Caco-2 (cell line): Measurements from ENCODE around the gene AMPD3. TPM values are rescaled to one million over a fixed set of nuclear protein-coding genes. Genes with fewer than 3 reads are reported as not detected.

ENCODE experiments used
- BruUV-seq: library from RNA; stranded (reverse); fragments of 400-500 nt; replicated peaks from 2 replicates; lab custom pipeline; 2021; lab: Mats Ljungman, UMichigan
- CTCF ChIA-PET: fragments of 300-600 bp; sonication (Branson Sonifier 250); formaldehyde crosslinking; loops from one replicate; lab custom pipeline; 2022; ENCODE audit warnings: antibody characterized with exemption; lab: Charles Lee
- POLR2A ChIA-PET: fragments of 300-600 bp; sonication (Branson Sonifier 250); formaldehyde crosslinking; loops from one replicate; lab custom pipeline; 2022; ENCODE audit warnings: antibody characterized with exemption; lab: Charles Lee
- DNase-seq, 2 experiments: peaks; one replicate each; pipeline versions ENCODE4 v3.0.0 to v3.0.0-alpha.2; 2020 to 2022
- H3K27me3 ChIP-seq: replicated peaks from 2 replicates; pipeline ENCODE4 v1.6.0; 2011; ENCODE audit warnings: low read length; ENCODE audit not compliant: control insufficient read depth, insufficient read depth
- H3K36me3 ChIP-seq: 2 replicates; pipeline ENCODE4 v1.5.1; 2011; ENCODE audit warnings: low read length; ENCODE audit not compliant: control insufficient read depth, insufficient read depth
- H3K4me1 ChIP-seq: fragments of 250-450 bp; sonication (Bioruptor Pico); 2 replicates; pipeline ENCODE4 v1.5.1; 2020; ENCODE audit warnings: mild to moderate bottlenecking
- H3K4me3 ChIP-seq: 2 replicates; pipeline ENCODE4 v1.5.1; 2011; ENCODE audit warnings: low read depth, mild to moderate bottlenecking, control low read depth, low read length
- H3K9me3 ChIP-seq: fragments of 250-450 bp; sonication (Bioruptor Pico); 2 replicates; pipeline ENCODE4 v1.5.1; 2020; ENCODE audit warnings: mild to moderate bottlenecking, moderate library complexity
- H3K27ac Mint-ChIP-seq: one replicate; pipeline ENCODE4 v1.8.0; 2022; ENCODE audit warnings: mixed read lengths; ENCODE audit not compliant: unreplicated experiment
- H3K27me3 Mint-ChIP-seq: one replicate; pipeline ENCODE4 v1.8.0; 2022; ENCODE audit warnings: mixed read lengths; ENCODE audit not compliant: insufficient read depth, unreplicated experiment
- H3K36me3 Mint-ChIP-seq: one replicate; pipeline ENCODE4 v1.8.0; 2022; ENCODE audit warnings: mild to moderate bottlenecking, mixed read lengths; ENCODE audit not compliant: insufficient read depth, unreplicated experiment
- H3K4me1 Mint-ChIP-seq: one replicate; pipeline ENCODE4 v1.8.0; 2022; ENCODE audit warnings: low read depth, mixed read lengths; ENCODE audit not compliant: unreplicated experiment
- H3K4me3 Mint-ChIP-seq: one replicate; pipeline ENCODE4 v1.8.0; 2022; ENCODE audit warnings: mild to moderate bottlenecking, moderate library complexity, mixed read lengths; ENCODE audit not compliant: unreplicated experiment
- H3K9me3 Mint-ChIP-seq: one replicate; pipeline ENCODE4 v1.8.0; 2022; ENCODE audit warnings: mixed read lengths; ENCODE audit not compliant: unreplicated experiment
- intact Hi-C: fragments of 100-400 bp; cut with micrococcal nuclease; formaldehyde crosslinking; loops from one replicate; pipeline ENCODE4 v1.10.0; 2022; ENCODE audit not compliant: unreplicated experiment
- total RNA-seq: library from RNA; stranded (reverse); gene quantifications from 2 replicates; pipeline ENCODE4 v1.2.3, GENCODE V29; 2022
- TF ChIP-seq, protein P1 (sequence below), 2 experiments: fragments of 200-600 bp in 1 of 2; IDR thresholded peaks; 1 replicate in 1 of 2; 2 replicates in 1 of 2; pipeline versions ENCODE4 v1.5.1 to v1.8.0; 2011 to 2022; ENCODE audit warnings: antibody characterized with exemption in 1 of 2, control low read depth in 1 of 2, inconsistent platforms in 1 of 2, low read depth in 1 of 2, low read length in 1 of 2, mild to moderate bottlenecking in 1 of 2, moderate library complexity in 1 of 2; ENCODE audit not compliant: insufficient read depth in 1 of 2, severe bottlenecking in 1 of 2, unreplicated experiment in 1 of 2

The AMPD3 gene
- total RNA-seq, 1 experiment from 2014 or later, result 13.4 TPM

DNA sequence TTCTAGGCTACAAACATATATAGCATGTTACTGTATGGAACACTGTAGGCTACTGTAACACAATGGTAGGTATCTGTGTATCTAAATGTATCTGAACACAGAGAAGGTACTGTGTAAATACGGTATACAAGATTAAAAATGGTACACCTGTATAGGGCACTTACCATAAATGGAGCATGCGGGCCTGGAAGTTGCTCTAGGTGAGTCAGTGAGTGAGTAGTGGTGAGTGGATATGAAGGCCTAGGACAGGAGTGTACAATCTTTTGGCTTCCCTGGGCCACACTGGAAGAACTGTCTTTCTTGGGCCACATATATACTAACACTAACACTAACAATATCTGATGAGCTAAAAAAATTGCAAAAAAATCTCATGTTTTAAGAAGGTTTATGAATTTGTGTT, 64.6 kb downstream of the AMPD3 start:
- Histone ChIP-seq H3K27me3 (no peaks in the 10 kb centered on the region), H3K4me1 (no peaks in the 10 kb centered on the region), H3K4me3 (no peak overlapping the region), H3K36me3 (no peaks in the 10 kb centered on the region), H3K9me3 (no peaks in the 10 kb centered on the region)
- Mint-ChIP-seq H3K9me3 (no peaks in the 10 kb centered on the region), H3K36me3 (peaks cover 10% of the 10 kb centered on the region), H3K4me1 (no peaks in the 10 kb centered on the region), H3K4me3 (no peak overlapping the region), H3K27me3 (no peaks in the 10 kb centered on the region), H3K27ac (no peak overlapping the region)
- no TSS peak for BruUV-seq
- POLR2A ChIA-PET, result no interaction called here
- DNase-seq, result no peak
- TF ChIP-seq, protein P1, sequence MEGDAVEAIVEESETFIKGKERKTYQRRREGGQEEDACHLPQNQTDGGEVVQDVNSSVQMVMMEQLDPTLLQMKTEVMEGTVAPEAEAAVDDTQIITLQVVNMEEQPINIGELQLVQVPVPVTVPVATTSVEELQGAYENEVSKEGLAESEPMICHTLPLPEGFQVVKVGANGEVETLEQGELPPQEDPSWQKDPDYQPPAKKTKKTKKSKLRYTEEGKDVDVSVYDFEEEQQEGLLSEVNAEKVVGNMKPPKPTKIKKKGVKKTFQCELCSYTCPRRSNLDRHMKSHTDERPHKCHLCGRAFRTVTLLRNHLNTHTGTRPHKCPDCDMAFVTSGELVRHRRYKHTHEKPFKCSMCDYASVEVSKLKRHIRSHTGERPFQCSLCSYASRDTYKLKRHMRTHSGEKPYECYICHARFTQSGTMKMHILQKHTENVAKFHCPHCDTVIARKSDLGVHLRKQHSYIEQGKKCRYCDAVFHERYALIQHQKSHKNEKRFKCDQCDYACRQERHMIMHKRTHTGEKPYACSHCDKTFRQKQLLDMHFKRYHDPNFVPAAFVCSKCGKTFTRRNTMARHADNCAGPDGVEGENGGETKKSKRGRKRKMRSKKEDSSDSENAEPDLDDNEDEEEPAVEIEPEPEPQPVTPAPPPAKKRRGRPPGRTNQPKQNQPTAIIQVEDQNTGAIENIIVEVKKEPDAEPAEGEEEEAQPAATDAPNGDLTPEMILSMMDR (IDR thresholded peaks at IDR 0.05; ENCODE audit: insufficient read depth in 1 of 2, low read depth in 1 of 2, low read length in 1 of 2, severe bottlenecking in 1 of 2, unreplicated experiment in 1 of 2), result no peak
- intact Hi-C loops, result no loop called here
- CTCF ChIA-PET, result no interaction called here

DNA sequence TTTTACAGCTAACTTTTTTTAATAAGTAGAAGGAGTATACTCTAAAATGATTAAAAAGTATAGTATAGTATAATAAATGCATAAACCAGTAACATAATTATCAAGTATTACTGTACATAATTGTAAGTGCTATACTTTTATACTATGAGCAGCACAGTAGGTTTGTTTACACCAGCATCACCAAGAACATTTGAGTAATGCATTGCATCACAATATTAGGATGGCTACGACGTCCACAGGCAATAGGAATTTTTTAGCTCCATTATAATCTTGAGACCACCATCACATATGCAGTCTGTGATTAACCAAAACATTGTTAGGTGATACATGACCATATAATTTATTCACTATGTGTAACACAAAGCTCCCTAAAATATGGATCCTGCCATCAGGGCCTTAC, 65.5 kb downstream of the AMPD3 start:
- Mint-ChIP-seq H3K9me3 (no peaks in the 10 kb centered on the region), H3K4me1 (no peaks in the 10 kb centered on the region), H3K27ac (no peak overlapping the region), H3K36me3 (peaks cover 10% of the 10 kb centered on the region), H3K27me3 (no peaks in the 10 kb centered on the region), H3K4me3 (no peak overlapping the region)
- intact Hi-C loops, result no loop called here
- no peaks in the 10 kb centered on the region for H3K9me3 ChIP-seq
- DNase-seq, result no peak
- no TSS peak for BruUV-seq
- CTCF ChIA-PET, result interaction anchor here (0.7 to 1.2 kb wide), 2 partner anchors 12 to 20 kb away, joined by 3 read pairs; partner anchors contain the start of gene RNF141
- no peaks in the 10 kb centered on the region; the same call in 1 of the 2 replicates for H3K36me3 ChIP-seq
- no peaks in the 10 kb centered on the region for H3K27me3 ChIP-seq
- POLR2A ChIA-PET, result interaction anchor here (0.7 kb wide), 1 partner anchor 98 kb away, joined by 3 read pairs; no protein-coding TSS in a partner anchor
- H3K4me3 ChIP-seq, result no peak overlapping the region
- no peaks in the 10 kb centered on the region for H3K4me1 ChIP-seq
- TF ChIP-seq, protein P1 (IDR thresholded peaks at IDR 0.05; ENCODE audit: insufficient read depth in 1 of 2, low read depth in 1 of 2, low read length in 1 of 2, severe bottlenecking in 1 of 2, unreplicated experiment in 1 of 2), result no peak

DNA sequence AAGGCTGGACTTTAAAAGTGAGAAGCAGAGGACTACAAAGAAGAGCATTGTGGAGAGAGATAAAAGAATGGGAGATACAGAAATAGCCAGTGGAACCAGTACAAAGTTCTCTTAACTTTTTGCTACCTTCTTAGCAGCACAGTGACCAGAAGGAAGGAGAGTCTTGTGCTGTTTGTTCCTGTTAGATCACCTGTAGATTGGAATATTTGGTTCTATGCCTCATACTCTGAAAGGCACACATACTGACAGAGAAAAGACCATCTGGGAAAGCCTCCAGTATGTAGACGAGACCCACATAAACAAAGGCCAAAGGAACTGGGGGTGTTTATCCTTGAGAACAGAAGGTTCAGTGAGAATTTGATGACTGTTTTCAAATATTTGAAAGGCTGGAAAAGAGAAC, 67.2 kb downstream of the AMPD3 start:
- Mint-ChIP-seq H3K4me3 (no peak overlapping the region), H3K36me3 (peaks cover 17% of the 10 kb centered on the region), H3K27me3 (no peaks in the 10 kb centered on the region), H3K27ac (no peak overlapping the region), H3K4me1 (peaks cover 5% of the 10 kb centered on the region), H3K9me3 (no peaks in the 10 kb centered on the region)
- no peak for DNase-seq
- H3K4me1 ChIP-seq, result peaks cover 5% of the 10 kb centered on the region
- H3K27me3 ChIP-seq, result no peaks in the 10 kb centered on the region
- H3K4me3 ChIP-seq, result no peak overlapping the region
- H3K9me3 ChIP-seq, result no peaks in the 10 kb centered on the region
- ChIA-PET POLR2A (no interaction called here), CTCF (no interaction called here)
- intact Hi-C loops, result no loop called here
- H3K36me3 ChIP-seq, result no peaks in the 10 kb centered on the region; the same call in 1 of the 2 replicates
- no TSS peak for BruUV-seq
- TF ChIP-seq, protein P1 (IDR thresholded peaks at IDR 0.05; ENCODE audit: insufficient read depth in 1 of 2, low read depth in 1 of 2, low read length in 1 of 2, severe bottlenecking in 1 of 2, unreplicated experiment in 1 of 2), result no peak
